Breast epithelium (tissue), 3 donors: Measurements from ENCODE around the gene ZNF609.

Experiments
- POLR2A ChIP-seq: fragments of 450-650 bp; IDR thresholded peaks from one replicate; pipeline ENCODE4 v1.6.1; 2016; ENCODE audit warnings: antibody characterized with exemption, mild to moderate bottlenecking, moderate library complexity
- POLR2AphosphoS5 ChIP-seq, 3 donors: sonication (generic); formaldehyde crosslinking; IDR thresholded peaks; one replicate each; pipeline ENCODE4 v1.6.1; 2017; ENCODE audit warnings: antibody characterized with exemption in 3 of 3
- TF ChIP-seq, protein P1 (sequence below), 3 donors: fragments of 450-650 bp; IDR thresholded peaks; one replicate each; pipeline ENCODE4 v1.5.1; 2016 to 2017; ENCODE audit warnings: antibody characterized with exemption in 3 of 3, mild to moderate bottlenecking in 3 of 3, moderate library complexity in 3 of 3

GRCh38 chr15:64571857-64572291 is 111.5 kb downstream of the ZNF609 start:
- TF ChIP-seq POLR2AphosphoS5 (IDR thresholded peaks at IDR 0.05): no peak
- TF ChIP-seq, protein P1, sequence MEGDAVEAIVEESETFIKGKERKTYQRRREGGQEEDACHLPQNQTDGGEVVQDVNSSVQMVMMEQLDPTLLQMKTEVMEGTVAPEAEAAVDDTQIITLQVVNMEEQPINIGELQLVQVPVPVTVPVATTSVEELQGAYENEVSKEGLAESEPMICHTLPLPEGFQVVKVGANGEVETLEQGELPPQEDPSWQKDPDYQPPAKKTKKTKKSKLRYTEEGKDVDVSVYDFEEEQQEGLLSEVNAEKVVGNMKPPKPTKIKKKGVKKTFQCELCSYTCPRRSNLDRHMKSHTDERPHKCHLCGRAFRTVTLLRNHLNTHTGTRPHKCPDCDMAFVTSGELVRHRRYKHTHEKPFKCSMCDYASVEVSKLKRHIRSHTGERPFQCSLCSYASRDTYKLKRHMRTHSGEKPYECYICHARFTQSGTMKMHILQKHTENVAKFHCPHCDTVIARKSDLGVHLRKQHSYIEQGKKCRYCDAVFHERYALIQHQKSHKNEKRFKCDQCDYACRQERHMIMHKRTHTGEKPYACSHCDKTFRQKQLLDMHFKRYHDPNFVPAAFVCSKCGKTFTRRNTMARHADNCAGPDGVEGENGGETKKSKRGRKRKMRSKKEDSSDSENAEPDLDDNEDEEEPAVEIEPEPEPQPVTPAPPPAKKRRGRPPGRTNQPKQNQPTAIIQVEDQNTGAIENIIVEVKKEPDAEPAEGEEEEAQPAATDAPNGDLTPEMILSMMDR (IDR thresholded peaks at IDR 0.05): no peak
- TF ChIP-seq POLR2A: no peak
